GM18520 (cell line): ENCODE results near the gene NBPF11.
"Not testable (repeated sequence)": the region's sequence is repeated elsewhere in the genome, so short reads cannot be mapped to it uniquely, and the experiment has no call there.

ENCODE experiments used
- ATAC-seq: cut with Tn5 transposase; IDR thresholded peaks from one replicate; pipeline ENCODE4 v1.9.1; 2021; ENCODE audit not compliant: unreplicated experiment

Gene NBPF11

GRCh38 chr1:148150014-148150413 lies 2.1 kb downstream of the NBPF11 start:
- not testable (repeated sequence) for ATAC-seq

- ATAC-seq = not testable (repeated sequence)
Observed at GRCh38 chr1:148149050-148149815, 2.8 kb downstream of the NBPF11 start.

- ATAC-seq = not testable (repeated sequence)
Observed at GRCh38 chr1:148147052-148147838, 4.8 kb downstream of the NBPF11 start.

GRCh38 chr1:148146191-148146997 lies 5.7 kb downstream of the NBPF11 start:
- not testable (repeated sequence) for ATAC-seq

GRCh38 chr1:148143223-148143622 lies 8.9 kb downstream of the NBPF11 start:
- ATAC-seq = not testable (repeated sequence)

GRCh38 chr1:148141936-148142335 lies 10.1 kb downstream of the NBPF11 start:
- not testable (repeated sequence) for ATAC-seq

GRCh38 chr1:148138606-148139005 lies 13.5 kb downstream of the NBPF11 start:
- ATAC-seq = not testable (repeated sequence)

- ATAC-seq = not testable (repeated sequence)
Observed at GRCh38 chr1:148122341-148122740, 29.7 kb downstream of the NBPF11 start.

- ATAC-seq = not testable (repeated sequence)
Observed at GRCh38 chr1:148120395-148120794, 31.7 kb downstream of the NBPF11 start.

GRCh38 chr1:148095732-148096131 lies 56.3 kb downstream of the NBPF11 start:
- ATAC-seq = not testable (repeated sequence)

- not testable (repeated sequence) for ATAC-seq
Observed at GRCh38 chr1:148086196-148086595, 65.9 kb downstream of the NBPF11 start.

- ATAC-seq = not testable (repeated sequence)
Observed at GRCh38 chr1:148081205-148081604, 70.9 kb downstream of the NBPF11 start.

- ATAC-seq = not testable (repeated sequence)
Observed at GRCh38 chr1:148078632-148079519, 73.2 kb downstream of the NBPF11 start.

- not testable (repeated sequence) for ATAC-seq
Observed at GRCh38 chr1:148078090-148078489, 74.0 kb downstream of the NBPF11 start.

GRCh38 chr1:148077458-148077857 lies 74.6 kb downstream of the NBPF11 start:
- not testable (repeated sequence) for ATAC-seq

GRCh38 chr1:148073392-148073791 lies 78.7 kb downstream of the NBPF11 start:
- ATAC-seq = not testable (repeated sequence)

GRCh38 chr1:148068606-148069005 lies 83.5 kb downstream of the NBPF11 start:
- not testable (repeated sequence) for ATAC-seq

GRCh38 chr1:148068201-148068600 lies 83.9 kb downstream of the NBPF11 start:
- ATAC-seq = not testable (repeated sequence)

- ATAC-seq = not testable (repeated sequence)
Observed at GRCh38 chr1:148060294-148060701, 91.8 kb downstream of the NBPF11 start.

GRCh38 chr1:148057384-148057783 lies 94.7 kb downstream of the NBPF11 start:
- ATAC-seq = not testable (repeated sequence)
